Neural cell (in vitro differentiated cells): ENCODE data around the gene B3GNT5. TPM values are rescaled to one million over a fixed set of nuclear protein-coding genes. Genes with fewer than 3 reads are reported as not detected.

Source experiments
- H2AFZ ChIP-seq: fragments of 200-600, 300-800 bp; sonication (generic), shearing (Covaris generic); 2 replicates; pipeline ENCODE4 v1.6.0; 2014; ENCODE audit warnings: low read depth, mild to moderate bottlenecking, antibody characterized with exemption, low read length, moderate library complexity
- H3F3A ChIP-seq: fragments of 200-600 bp; shearing (Covaris generic); 2 replicates; pipeline ENCODE4 v1.6.1; 2016; ENCODE audit warnings: mild to moderate bottlenecking, moderate library complexity, mixed read lengths, antibody characterized with exemption, low read length; ENCODE audit not compliant: insufficient read depth, poor library complexity, severe bottlenecking
- H3K27ac ChIP-seq: fragments of 200-600, 300-800 bp; sonication (generic), shearing (Covaris generic); 2 replicates; pipeline ENCODE4 v1.5.1; 2014; ENCODE audit warnings: mild to moderate bottlenecking, low read length, moderate library complexity
- H3K27me3 ChIP-seq: fragments of 300-800, 200-600 bp; sonication (generic), shearing (Covaris generic); 2 replicates; pipeline ENCODE4 v1.6.0; 2014; ENCODE audit warnings: mild to moderate bottlenecking, low read depth, low read length, moderate library complexity; ENCODE audit not compliant: insufficient read depth
- H3K36me3 ChIP-seq: fragments of 300-800, 200-600 bp; sonication (generic), shearing (Covaris generic); 2 replicates; pipeline ENCODE4 v1.5.1; 2014; ENCODE audit warnings: mild to moderate bottlenecking, antibody characterized with exemption, low read length, moderate library complexity; ENCODE audit not compliant: insufficient read depth
- H3K4me2 ChIP-seq: fragments of 300-800, 200-600 bp; sonication (generic), shearing (Covaris generic); 2 replicates; pipeline ENCODE4 v1.6.0; 2014; ENCODE audit warnings: mild to moderate bottlenecking, low read length
- H3K4me3 ChIP-seq: fragments of 300-800, 200-600 bp; sonication (generic), shearing (Covaris generic); 2 replicates; pipeline ENCODE4 v1.5.1; 2014; ENCODE audit warnings: mild to moderate bottlenecking, low read length, moderate library complexity
- H3K79me2 ChIP-seq: fragments of 200-600 bp; shearing (Covaris generic); replicated peaks from 2 replicates; pipeline ENCODE4 v1.6.0; 2014; ENCODE audit warnings: mild to moderate bottlenecking, low read length, moderate library complexity; ENCODE audit not compliant: insufficient read depth
- H3K9ac ChIP-seq: fragments of 300-800, 200-600 bp; sonication (generic), shearing (Covaris generic); 2 replicates; pipeline ENCODE4 v1.6.1; 2016; ENCODE audit warnings: mild to moderate bottlenecking, low read length, mixed read lengths
- H3K9me2 ChIP-seq: fragments of 200-600 bp; shearing (Covaris generic); 2 replicates; pipeline ENCODE4 v1.6.1; 2016; ENCODE audit warnings: mild to moderate bottlenecking, low read length, mixed read lengths; ENCODE audit not compliant: insufficient read depth
- H3K9me3 ChIP-seq: fragments of 200-600, 300-800 bp; sonication (generic), shearing (Covaris generic); 2 replicates; pipeline ENCODE4 v1.6.1; 2016; ENCODE audit warnings: mild to moderate bottlenecking, mixed run types, low read length, moderate library complexity, mixed read lengths
- H4K20me1 ChIP-seq: fragments of 200-600 bp; shearing (Covaris generic); 2 replicates; pipeline ENCODE4 v1.6.1; 2016; ENCODE audit warnings: mild to moderate bottlenecking, mixed run types; ENCODE audit not compliant: insufficient read depth
- EP300 ChIP-seq: fragments of 450-650 bp; conservative IDR thresholded peaks from 2 replicates; pipeline ENCODE4 v1.6.1; 2014; ENCODE audit warnings: antibody characterized with exemption, mild to moderate bottlenecking, moderate library complexity; ENCODE audit not compliant: poor library complexity, severe bottlenecking
- EZH2 ChIP-seq: fragments of 200-600, 300-800 bp; shearing (Covaris generic), sonication (generic); IDR thresholded peaks from 2 replicates; pipeline ENCODE4 v1.6.1; 2014; ENCODE audit warnings: antibody characterized with exemption, low read length, borderline replicate concordance, mild to moderate bottlenecking; ENCODE audit not compliant: insufficient read depth, poor library complexity, severe bottlenecking
- MXI1 ChIP-seq: fragments of 450-650 bp; conservative IDR thresholded peaks from 2 replicates; pipeline ENCODE4 v1.6.1; 2014; ENCODE audit warnings: antibody characterized with exemption, mild to moderate bottlenecking; ENCODE audit not compliant: poor library complexity, severe bottlenecking
- POLR2AphosphoS5 ChIP-seq: IDR thresholded peaks from 2 replicates; pipeline ENCODE4 v1.6.1; 2012
- RAD21 ChIP-seq: fragments of 450-650 bp; conservative IDR thresholded peaks from 2 replicates; pipeline ENCODE4 v1.6.1; 2014; ENCODE audit warnings: antibody characterized with exemption, mild to moderate bottlenecking, moderate library complexity
- SMC3 ChIP-seq: fragments of 450-650 bp; conservative IDR thresholded peaks from 2 replicates; pipeline ENCODE4 v1.6.1; 2014; ENCODE audit warnings: antibody characterized with exemption, mild to moderate bottlenecking, moderate library complexity; ENCODE audit not compliant: poor library complexity
- TAF1 ChIP-seq: IDR thresholded peaks from 2 replicates; pipeline ENCODE4 v1.6.1; 2012; ENCODE audit warnings: low read depth
- polyA plus RNA-seq: library from polyadenylated mRNA; depleted of rRNA; stranded (reverse); fragments of >200 nt; gene quantifications from 2 replicates; pipeline ENCODE4 v1.2.3, GENCODE V29; 2014
- TF ChIP-seq, protein P1 (sequence below): fragments of 450-650 bp; IDR thresholded peaks from 2 replicates; pipeline ENCODE4 v1.5.1; 2014; ENCODE audit warnings: antibody characterized with exemption, mild to moderate bottlenecking, moderate library complexity; ENCODE audit not compliant: poor library complexity, severe bottlenecking
- TF ChIP-seq, protein P2 (sequence below): IDR thresholded peaks from 2 replicates; pipeline ENCODE4 v1.6.1; 2012; ENCODE audit warnings: borderline replicate concordance

Gene B3GNT5
- polyA plus RNA-seq, 1 donor from 2014 or later = 6.1 TPM

DNA sequence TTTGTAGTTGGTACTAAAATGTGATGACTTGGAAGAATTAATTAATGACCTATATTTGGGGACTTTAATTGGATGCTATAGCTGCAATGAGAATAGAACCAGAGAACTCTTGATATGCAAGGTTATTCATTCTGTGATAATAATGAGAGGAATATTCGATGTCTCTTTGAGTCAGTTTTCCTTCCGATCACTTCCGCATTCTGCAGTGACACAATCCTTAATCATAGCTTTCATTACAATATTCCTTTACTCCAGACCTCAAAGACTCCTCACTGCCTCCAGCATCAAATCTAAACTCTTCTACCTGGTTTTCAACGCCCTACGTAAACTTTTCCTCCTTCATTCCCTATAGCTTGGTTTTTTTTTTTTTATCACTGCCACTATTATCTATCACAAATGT is 21.6 kb downstream of the B3GNT5 start:
- TF ChIP-seq EP300 = no peak
- no peak for TF ChIP-seq EZH2
- TF ChIP-seq, protein P1, sequence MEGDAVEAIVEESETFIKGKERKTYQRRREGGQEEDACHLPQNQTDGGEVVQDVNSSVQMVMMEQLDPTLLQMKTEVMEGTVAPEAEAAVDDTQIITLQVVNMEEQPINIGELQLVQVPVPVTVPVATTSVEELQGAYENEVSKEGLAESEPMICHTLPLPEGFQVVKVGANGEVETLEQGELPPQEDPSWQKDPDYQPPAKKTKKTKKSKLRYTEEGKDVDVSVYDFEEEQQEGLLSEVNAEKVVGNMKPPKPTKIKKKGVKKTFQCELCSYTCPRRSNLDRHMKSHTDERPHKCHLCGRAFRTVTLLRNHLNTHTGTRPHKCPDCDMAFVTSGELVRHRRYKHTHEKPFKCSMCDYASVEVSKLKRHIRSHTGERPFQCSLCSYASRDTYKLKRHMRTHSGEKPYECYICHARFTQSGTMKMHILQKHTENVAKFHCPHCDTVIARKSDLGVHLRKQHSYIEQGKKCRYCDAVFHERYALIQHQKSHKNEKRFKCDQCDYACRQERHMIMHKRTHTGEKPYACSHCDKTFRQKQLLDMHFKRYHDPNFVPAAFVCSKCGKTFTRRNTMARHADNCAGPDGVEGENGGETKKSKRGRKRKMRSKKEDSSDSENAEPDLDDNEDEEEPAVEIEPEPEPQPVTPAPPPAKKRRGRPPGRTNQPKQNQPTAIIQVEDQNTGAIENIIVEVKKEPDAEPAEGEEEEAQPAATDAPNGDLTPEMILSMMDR = no peak
- TF ChIP-seq MXI1 = no peak
- TF ChIP-seq, protein P2, sequence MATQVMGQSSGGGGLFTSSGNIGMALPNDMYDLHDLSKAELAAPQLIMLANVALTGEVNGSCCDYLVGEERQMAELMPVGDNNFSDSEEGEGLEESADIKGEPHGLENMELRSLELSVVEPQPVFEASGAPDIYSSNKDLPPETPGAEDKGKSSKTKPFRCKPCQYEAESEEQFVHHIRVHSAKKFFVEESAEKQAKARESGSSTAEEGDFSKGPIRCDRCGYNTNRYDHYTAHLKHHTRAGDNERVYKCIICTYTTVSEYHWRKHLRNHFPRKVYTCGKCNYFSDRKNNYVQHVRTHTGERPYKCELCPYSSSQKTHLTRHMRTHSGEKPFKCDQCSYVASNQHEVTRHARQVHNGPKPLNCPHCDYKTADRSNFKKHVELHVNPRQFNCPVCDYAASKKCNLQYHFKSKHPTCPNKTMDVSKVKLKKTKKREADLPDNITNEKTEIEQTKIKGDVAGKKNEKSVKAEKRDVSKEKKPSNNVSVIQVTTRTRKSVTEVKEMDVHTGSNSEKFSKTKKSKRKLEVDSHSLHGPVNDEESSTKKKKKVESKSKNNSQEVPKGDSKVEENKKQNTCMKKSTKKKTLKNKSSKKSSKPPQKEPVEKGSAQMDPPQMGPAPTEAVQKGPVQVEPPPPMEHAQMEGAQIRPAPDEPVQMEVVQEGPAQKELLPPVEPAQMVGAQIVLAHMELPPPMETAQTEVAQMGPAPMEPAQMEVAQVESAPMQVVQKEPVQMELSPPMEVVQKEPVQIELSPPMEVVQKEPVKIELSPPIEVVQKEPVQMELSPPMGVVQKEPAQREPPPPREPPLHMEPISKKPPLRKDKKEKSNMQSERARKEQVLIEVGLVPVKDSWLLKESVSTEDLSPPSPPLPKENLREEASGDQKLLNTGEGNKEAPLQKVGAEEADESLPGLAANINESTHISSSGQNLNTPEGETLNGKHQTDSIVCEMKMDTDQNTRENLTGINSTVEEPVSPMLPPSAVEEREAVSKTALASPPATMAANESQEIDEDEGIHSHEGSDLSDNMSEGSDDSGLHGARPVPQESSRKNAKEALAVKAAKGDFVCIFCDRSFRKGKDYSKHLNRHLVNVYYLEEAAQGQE = no peak
- no peak for TF ChIP-seq POLR2AphosphoS5
- no peak for TF ChIP-seq SMC3
- Histone ChIP-seq H3K36me3 (peaks cover 12% of the 10 kb centered on the region), H3K4me2 (no peak overlapping the region), H4K20me1 (no peaks in the 10 kb centered on the region), H3K27ac (no peak overlapping the region), H3K9ac (no peak overlapping the region), H3K79me2 (no peaks in the 10 kb centered on the region), H3K9me3 (no peaks in the 10 kb centered on the region), H3F3A (no peaks in the 10 kb centered on the region), H3K9me2 (no peaks in the 10 kb centered on the region), H2AFZ (no peak overlapping the region), H3K27me3 (no peaks in the 10 kb centered on the region), H3K4me3 (no peak overlapping the region)

DNA sequence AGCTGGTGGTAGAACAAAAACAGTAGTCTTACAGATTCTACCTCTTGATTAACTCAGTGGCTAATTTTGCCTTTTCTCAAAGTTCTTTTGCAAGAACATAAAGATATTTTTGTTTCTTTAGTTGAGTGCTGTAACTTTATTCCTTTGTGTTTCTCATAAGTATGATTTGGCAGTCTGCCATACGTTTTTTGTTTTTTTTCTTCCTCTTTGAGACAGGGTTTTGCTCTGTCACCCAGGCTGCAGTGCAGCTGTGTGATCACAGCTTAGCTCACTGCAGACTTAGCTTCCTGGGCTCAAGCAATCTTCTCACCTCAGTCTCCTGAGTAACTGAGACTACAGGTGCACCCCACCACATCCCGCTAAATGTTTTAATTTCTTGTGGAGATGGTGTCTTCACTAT is 22.4 kb downstream of the B3GNT5 start:
- H3K27me3 ChIP-seq = no peaks in the 10 kb centered on the region
- H3K9me3 ChIP-seq = no peaks in the 10 kb centered on the region
- H3K9me2 ChIP-seq = no peaks in the 10 kb centered on the region
- no peak overlapping the region for H3K4me3 ChIP-seq
- H3F3A ChIP-seq = no peaks in the 10 kb centered on the region
- no peak overlapping the region for H3K9ac ChIP-seq
- no peaks in the 10 kb centered on the region for H3K79me2 ChIP-seq
- no peak overlapping the region for H2AFZ ChIP-seq
- no peak overlapping the region for H3K27ac ChIP-seq
- no peaks in the 10 kb centered on the region for H4K20me1 ChIP-seq
- no peak overlapping the region for H3K4me2 ChIP-seq
- TF ChIP-seq, protein P1 = no peak
- TF ChIP-seq TAF1 (no peak), EP300 (no peak), SMC3 (no peak), POLR2AphosphoS5 (no peak), EZH2 (no peak), RAD21 (no peak), MXI1 (no peak)
- TF ChIP-seq, protein P2 = no peak
- peaks cover 6% of the 10 kb centered on the region for H3K36me3 ChIP-seq
